ENCODE data around the gene NRCAM. TPM values are rescaled to one million over a fixed set of nuclear protein-coding genes. Genes with fewer than 3 reads are reported as not detected.
A peak's percentile ranks its signal among the peaks of the same experiment; 100 is the strongest.

NRCAM gene
- total and polyA plus RNA-seq, 10 of the 15 experiments (the other 5 are each of a cell fraction or from before 2014, with no cell fraction given): 0.30 to 2.0 (median 1.0) TPM

DNA sequence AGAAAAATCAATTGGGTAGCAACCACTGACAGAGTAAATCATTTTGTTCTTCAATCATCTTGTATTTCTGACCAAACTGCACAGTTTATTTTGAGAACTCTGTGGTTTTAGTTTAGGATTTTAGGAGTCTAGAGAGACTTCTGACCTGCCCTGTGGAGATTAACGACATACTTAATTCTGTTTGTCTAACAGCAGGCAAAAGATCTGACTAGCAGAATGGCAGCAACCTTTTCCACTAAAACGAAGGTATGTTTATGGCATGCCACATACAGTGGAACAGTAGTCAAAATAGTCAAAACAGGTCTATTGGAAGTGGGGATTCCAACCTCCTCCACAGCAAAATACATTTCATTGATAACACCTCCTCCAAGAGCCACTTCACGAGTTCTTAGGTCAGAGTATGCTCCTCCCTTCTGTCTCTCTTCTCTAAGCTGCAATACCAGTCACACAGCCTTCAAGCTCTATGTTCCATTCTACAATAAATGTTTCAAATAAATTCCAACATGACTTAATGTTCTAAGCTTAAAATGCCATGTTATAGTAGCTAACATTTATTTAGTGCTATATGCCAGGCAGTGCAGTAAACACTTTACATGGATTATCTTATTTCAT lies 34.4 kb downstream of the NRCAM start (continued):
- TF ChIP-seq E4F1 (IDR thresholded peaks at IDR 0.05; ENCODE audit: borderline replicate concordance, partially characterized antibody): no peak

DNA sequence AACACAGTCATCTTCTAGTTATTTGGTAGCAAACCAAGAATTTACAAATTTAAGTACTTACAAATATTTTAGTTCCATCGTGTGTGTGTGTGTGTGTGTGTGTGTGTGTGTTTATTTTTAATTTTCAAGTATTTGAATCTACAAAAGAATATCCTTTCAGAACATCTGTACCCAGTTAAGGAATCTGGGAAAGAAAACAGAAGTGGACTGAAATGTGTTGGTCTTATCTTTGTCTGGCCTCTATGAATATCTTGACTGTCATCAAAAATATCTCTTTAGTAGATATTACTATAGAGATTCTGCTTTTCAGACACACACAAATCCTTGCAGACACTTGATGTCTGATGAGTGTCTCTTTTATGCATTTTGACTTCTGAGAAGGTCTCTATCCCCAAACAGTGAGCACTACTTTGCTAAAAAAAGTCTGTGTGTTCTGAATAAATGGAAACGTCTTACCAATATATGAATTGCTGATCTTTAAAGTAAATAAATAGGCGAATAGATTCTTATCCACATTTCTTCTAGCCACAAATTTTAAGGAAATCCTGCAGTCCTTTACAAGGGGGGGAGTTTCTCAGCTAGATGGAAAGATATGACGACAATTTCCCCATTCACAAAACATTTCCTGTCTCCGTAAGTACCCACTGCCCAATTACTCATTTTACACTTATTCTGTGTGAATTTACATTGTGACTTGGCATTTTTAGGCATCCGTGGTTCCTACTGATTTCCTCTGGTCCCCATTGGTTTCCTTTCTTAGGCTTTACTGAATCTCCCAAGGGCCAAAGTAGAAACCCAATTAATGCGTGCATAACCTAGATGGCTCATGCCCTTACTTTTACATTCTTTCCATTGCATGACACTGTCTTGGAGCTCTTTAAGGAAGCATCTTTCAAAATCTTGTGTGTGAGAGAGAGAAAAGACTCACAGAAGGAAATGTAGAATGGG lies 36.0 kb downstream of the NRCAM start:
- ATAC-seq (no peak), DNase-seq (ENCODE audit: low read depth, low spot score) (no peak), FAIRE-seq (no peak)
- no peaks in the 10 kb centered on the region for H3K36me3 ChIP-seq (ENCODE audit: control insufficient read depth in 2 of 2, insufficient read depth in 2 of 2, low read length in 1 of 2)
- ChIA-PET POLR2A (no interaction called here), CTCF (interaction anchor here (0.7 kb wide), 1 partner anchor 274 kb away, joined by 3 read pairs; no protein-coding TSS in a partner anchor), RAD21 (ENCODE audit: unreplicated experiment) (interaction anchor here (1.7 kb wide), 1 partner anchor 77 kb away, joined by 3 read pairs; no protein-coding TSS in a partner anchor), SMC1A (ENCODE audit: uncharacterized antibody, unreplicated experiment) (interaction anchor here (0.6 to 1.1 kb wide), 4 partner anchors 13 to 237 kb away, joined by 3 to 4 read pairs (median 3); no protein-coding TSS in a partner anchor)
- no peaks in the 10 kb centered on the region for H4K20me1 ChIP-seq (ENCODE audit: control insufficient read depth, insufficient read depth)
- TF ChIP-seq RUNX3 (IDR thresholded peaks at IDR 0.05; ENCODE audit: low read length): peak; percentile 15; the same call in 1 of the 2 replicates
- no peak for TF ChIP-seq IKZF2 (IDR thresholded peaks at IDR 0.05)
- no peak for TF ChIP-seq SIN3A (IDR thresholded peaks at IDR 0.05; ENCODE audit: low read depth, low read length)
- TF ChIP-seq, protein P1, sequence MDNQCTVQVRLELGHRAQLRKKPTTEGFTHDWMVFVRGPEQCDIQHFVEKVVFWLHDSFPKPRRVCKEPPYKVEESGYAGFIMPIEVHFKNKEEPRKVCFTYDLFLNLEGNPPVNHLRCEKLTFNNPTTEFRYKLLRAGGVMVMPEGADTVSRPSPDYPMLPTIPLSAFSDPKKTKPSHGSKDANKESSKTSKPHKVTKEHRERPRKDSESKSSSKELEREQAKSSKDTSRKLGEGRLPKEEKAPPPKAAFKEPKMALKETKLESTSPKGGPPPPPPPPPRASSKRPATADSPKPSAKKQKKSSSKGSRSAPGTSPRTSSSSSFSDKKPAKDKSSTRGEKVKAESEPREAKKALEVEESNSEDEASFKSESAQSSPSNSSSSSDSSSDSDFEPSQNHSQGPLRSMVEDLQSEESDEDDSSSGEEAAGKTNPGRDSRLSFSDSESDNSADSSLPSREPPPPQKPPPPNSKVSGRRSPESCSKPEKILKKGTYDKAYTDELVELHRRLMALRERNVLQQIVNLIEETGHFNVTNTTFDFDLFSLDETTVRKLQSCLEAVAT (IDR thresholded peaks at IDR 0.05): no peak
- no peak for TF ChIP-seq TCF7 (IDR thresholded peaks at IDR 0.05; ENCODE audit: borderline replicate concordance)
- TF ChIP-seq, protein P2, sequence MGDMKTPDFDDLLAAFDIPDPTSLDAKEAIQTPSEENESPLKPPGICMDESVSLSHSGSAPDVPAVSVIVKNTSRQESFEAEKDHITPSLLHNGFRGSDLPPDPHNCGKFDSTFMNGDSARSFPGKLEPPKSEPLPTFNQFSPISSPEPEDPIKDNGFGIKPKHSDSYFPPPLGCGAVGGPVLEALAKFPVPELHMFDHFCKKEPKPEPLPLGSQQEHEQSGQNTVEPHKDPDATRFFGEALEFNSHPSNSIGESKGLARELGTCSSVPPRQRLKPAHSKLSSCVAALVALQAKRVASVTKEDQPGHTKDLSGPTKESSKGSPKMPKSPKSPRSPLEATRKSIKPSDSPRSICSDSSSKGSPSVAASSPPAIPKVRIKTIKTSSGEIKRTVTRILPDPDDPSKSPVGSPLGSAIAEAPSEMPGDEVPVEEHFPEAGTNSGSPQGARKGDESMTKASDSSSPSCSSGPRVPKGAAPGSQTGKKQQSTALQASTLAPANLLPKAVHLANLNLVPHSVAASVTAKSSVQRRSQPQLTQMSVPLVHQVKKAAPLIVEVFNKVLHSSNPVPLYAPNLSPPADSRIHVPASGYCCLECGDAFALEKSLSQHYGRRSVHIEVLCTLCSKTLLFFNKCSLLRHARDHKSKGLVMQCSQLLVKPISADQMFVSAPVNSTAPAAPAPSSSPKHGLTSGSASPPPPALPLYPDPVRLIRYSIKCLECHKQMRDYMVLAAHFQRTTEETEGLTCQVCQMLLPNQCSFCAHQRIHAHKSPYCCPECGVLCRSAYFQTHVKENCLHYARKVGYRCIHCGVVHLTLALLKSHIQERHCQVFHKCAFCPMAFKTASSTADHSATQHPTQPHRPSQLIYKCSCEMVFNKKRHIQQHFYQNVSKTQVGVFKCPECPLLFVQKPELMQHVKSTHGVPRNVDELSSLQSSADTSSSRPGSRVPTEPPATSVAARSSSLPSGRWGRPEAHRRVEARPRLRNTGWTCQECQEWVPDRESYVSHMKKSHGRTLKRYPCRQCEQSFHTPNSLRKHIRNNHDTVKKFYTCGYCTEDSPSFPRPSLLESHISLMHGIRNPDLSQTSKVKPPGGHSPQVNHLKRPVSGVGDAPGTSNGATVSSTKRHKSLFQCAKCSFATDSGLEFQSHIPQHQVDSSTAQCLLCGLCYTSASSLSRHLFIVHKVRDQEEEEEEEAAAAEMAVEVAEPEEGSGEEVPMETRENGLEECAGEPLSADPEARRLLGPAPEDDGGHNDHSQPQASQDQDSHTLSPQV (IDR thresholded peaks at IDR 0.05): no peak
- no peak for TF ChIP-seq ZZZ3 (IDR thresholded peaks at IDR 0.05; ENCODE audit: control insufficient read depth, insufficient read length, low read depth)
- TF ChIP-seq STAT1 (conservative IDR thresholded peaks at IDR 0.05): no peak
- no peak for TF ChIP-seq BACH1 (IDR thresholded peaks at IDR 0.05; ENCODE audit: borderline replicate concordance)
- H3K79me2 ChIP-seq (ENCODE audit: control insufficient read depth, insufficient read depth, low read length): no peaks in the 10 kb centered on the region
- H3K4me2 ChIP-seq (ENCODE audit: control insufficient read depth, insufficient read depth): no peak overlapping the region
- no peak overlapping the region for H3K27ac ChIP-seq (ENCODE audit: control insufficient read depth, insufficient read depth)
- H3K9me3 ChIP-seq (replicated peaks; ENCODE audit: control insufficient read depth, insufficient read depth, low read length): no peaks in the 10 kb centered on the region
- no TSS peak for BruUV-seq (replicated peaks)
- no peak overlapping the region for H2AFZ ChIP-seq (ENCODE audit: control insufficient read depth, low read depth, low read length)
- peaks cover 11% of the 10 kb centered on the region for H3K4me1 ChIP-seq (ENCODE audit: control insufficient read depth, insufficient read depth, low read length)
- H3K4me3 ChIP-seq: no peak overlapping the region
- intact Hi-C loops (cut with micrococcal nuclease; ENCODE audit: unreplicated experiment) (no loop called here), in situ Hi-C loops (cut with MboI) (no loop called here)
- H3K27me3 ChIP-seq (replicated peaks in 1 of 2; ENCODE audit: control insufficient read depth in 2 of 2, insufficient read depth in 2 of 2, low read length in 1 of 2): no peaks in the 10 kb centered on the region; a peak in 1 of 4 replicates
- 16% methylated on average over 7 of the region's 7 CpGs for WGBS (ENCODE audit: insufficient coverage, insufficient replicate concordance, low lambda C conversion rate, missing lambda C conversion rate)
- no peak overlapping the region for H3K9ac ChIP-seq (ENCODE audit: control insufficient read depth, insufficient read depth, low read length)
